ENCODE data around the gene KCTD21. TPM values are rescaled to one million over a fixed set of nuclear protein-coding genes. Genes with fewer than 3 reads are reported as not detected.
A peak's percentile ranks its signal among the peaks of the same experiment; 100 is the strongest.

Gene KCTD21
- total and polyA plus RNA-seq, 7 donors, result 4.2 to 18.8 (median 7.4) TPM

- TF ChIP-seq EP300 (IDR thresholded peaks at IDR 0.05) (no peak), POLR2A (IDR thresholded peaks at IDR 0.05) (no peak), CTCF (IDR thresholded peaks at IDR 0.05) (no peak), POLR2AphosphoS5 (IDR thresholded peaks at IDR 0.05) (no peak)
- no peak overlapping the region for H3K27ac ChIP-seq
- H3K4me3 ChIP-seq, result no peak overlapping the region
- intact Hi-C loops (cut with DNase I), result no loop called here
- 95 to 97% methylated on average over 7 of the region's 7 CpGs for WGBS, 2 donors
- H3K9me3 ChIP-seq, result no peaks in the 10 kb centered on the region
- H3K36me3 ChIP-seq, result peaks cover 0 to 69% (median 28%) of the 10 kb centered on the region in 4 donors
- no peak for DNase-seq
- no peaks in the 10 kb centered on the region for H3K4me1 ChIP-seq
- no peaks in the 10 kb centered on the region for H3K27me3 ChIP-seq
Measured at GRCh38 chr11:78205691-78206090, 17.3 kb upstream of the KCTD21 start.

GRCh38 chr11:78205256-78205655 lies 16.8 kb upstream of the KCTD21 start:
- Histone ChIP-seq H3K27me3 (no peaks in the 10 kb centered on the region), H3K27ac (no peak overlapping the region), H3K9me3 (no peaks in the 10 kb centered on the region), H3K4me3 (no peak overlapping the region), H3K4me1 (no peaks in the 10 kb centered on the region), H3K36me3 (peaks cover 0 to 69% (median 27%) of the 10 kb centered on the region in 4 donors)
- 95 to 96% methylated on average over 4 of the region's 4 CpGs for WGBS, 2 donors
- intact Hi-C loops (cut with DNase I), result no loop called here
- no peak for TF ChIP-seq POLR2A (IDR thresholded peaks at IDR 0.05)
- TF ChIP-seq CTCF (IDR thresholded peaks at IDR 0.05), result no peak
- TF ChIP-seq POLR2AphosphoS5 (IDR thresholded peaks at IDR 0.05), result no peak
- no peak for TF ChIP-seq EP300 (IDR thresholded peaks at IDR 0.05)
- peak; percentile 42 for DNase-seq

- Histone ChIP-seq H3K9me3 (no peaks in the 10 kb centered on the region), H3K4me1 (no peaks in the 10 kb centered on the region), H3K27me3 (no peaks in the 10 kb centered on the region), H3K27ac (no peak overlapping the region), H3K4me3 (no peak overlapping the region), H3K36me3 (peaks cover 0 to 68% (median 20%) of the 10 kb centered on the region in 4 donors)
- no peak for TF ChIP-seq EP300 (IDR thresholded peaks at IDR 0.05)
- TF ChIP-seq POLR2AphosphoS5 (IDR thresholded peaks at IDR 0.05), result no peak
- TF ChIP-seq CTCF (IDR thresholded peaks at IDR 0.05), result no peak
- TF ChIP-seq POLR2A (IDR thresholded peaks at IDR 0.05), result no peak
- intact Hi-C loops (cut with DNase I), result no loop called here
- WGBS, 2 donors, result 63 to 84% methylated on average over 10 of the region's 10 CpGs
- peak; percentile 32 for DNase-seq
Measured at GRCh38 chr11:78203184-78203583, 14.8 kb upstream of the KCTD21 start.

- Histone ChIP-seq H3K27me3 (no peaks in the 10 kb centered on the region), H3K36me3 (peaks cover 0 to 68% (median 21%) of the 10 kb centered on the region in 4 donors), H3K27ac (no peak overlapping the region), H3K4me1 (no peaks in the 10 kb centered on the region), H3K9me3 (no peaks in the 10 kb centered on the region), H3K4me3 (no peak overlapping the region)
- no peak for TF ChIP-seq EP300 (IDR thresholded peaks at IDR 0.05)
- no peak for TF ChIP-seq CTCF (IDR thresholded peaks at IDR 0.05)
- no peak for TF ChIP-seq POLR2AphosphoS5 (IDR thresholded peaks at IDR 0.05)
- no peak for TF ChIP-seq POLR2A (IDR thresholded peaks at IDR 0.05)
- WGBS, 2 donors, result 17 to 24% methylated on average over 3 of the region's 3 CpGs
- peak; percentile 29 for DNase-seq
- intact Hi-C loops (cut with DNase I), result no loop called here
Measured at GRCh38 chr11:78202733-78203167, 14.3 kb upstream of the KCTD21 start.
